SU-DHL-6 (cell line): ENCODE results near the gene FOXR1.

Experiments
- H2AFZ ChIP-seq: fragments of 200-600 bp; sonication (generic); 2 replicates; pipeline ENCODE4 v1.6.1; 2014; ENCODE audit warnings: low read depth, mild to moderate bottlenecking, moderate library complexity, mixed read lengths, antibody characterized with exemption, low read length; ENCODE audit not compliant: severe bottlenecking
- H3F3A ChIP-seq: fragments of 200-600 bp; shearing (Covaris generic); 2 replicates; pipeline ENCODE4 v1.6.0; 2016; ENCODE audit warnings: antibody characterized with exemption, mild to moderate bottlenecking; ENCODE audit not compliant: insufficient read depth
- H3K27ac ChIP-seq: fragments of 200-600 bp; sonication (generic); 2 replicates; pipeline ENCODE4 v1.5.1; 2016; ENCODE audit warnings: low read depth, mild to moderate bottlenecking, low read length, moderate library complexity, mixed read lengths
- H3K27me3 ChIP-seq: fragments of 200-600 bp; sonication (generic), shearing (Covaris generic); 2 replicates; pipeline ENCODE4 v1.6.0; 2014; ENCODE audit warnings: mild to moderate bottlenecking, low read length
- H3K36me3 ChIP-seq: fragments of 200-600 bp; sonication (generic); 2 replicates; pipeline ENCODE4 v1.6.1; 2014; ENCODE audit warnings: mild to moderate bottlenecking, low read length, mixed read lengths
- H3K4me2 ChIP-seq: fragments of 300-600, 200-600 bp; shearing (Covaris generic), sonication (generic); 2 replicates; pipeline ENCODE4 v1.6.0; 2014; ENCODE audit warnings: low read length, low read depth, mild to moderate bottlenecking; ENCODE audit not compliant: poor library complexity, severe bottlenecking
- H3K4me3 ChIP-seq: fragments of 200-600 bp; sonication (generic); 2 replicates; pipeline ENCODE4 v1.5.1; 2014; ENCODE audit warnings: antibody characterized with exemption, low read length, mild to moderate bottlenecking, mixed read lengths; ENCODE audit not compliant: insufficient read depth, poor library complexity, severe bottlenecking
- H3K79me2 ChIP-seq: fragments of 200-600 bp; sonication (generic); 2 replicates; pipeline ENCODE4 v1.6.1; 2014; ENCODE audit warnings: mild to moderate bottlenecking, low read length, moderate library complexity; ENCODE audit not compliant: insufficient read depth
- H3K9ac ChIP-seq: fragments of 200-600 bp; sonication (generic); 2 replicates; pipeline ENCODE4 v1.7.0; 2014; ENCODE audit warnings: mild to moderate bottlenecking, low read length
- H3K9me2 ChIP-seq: fragments of 200-600 bp; sonication (generic); replicated peaks from 2 replicates; pipeline ENCODE4 v1.6.1; 2014; ENCODE audit warnings: low read length; ENCODE audit not compliant: insufficient read depth
- H3K9me3 ChIP-seq: fragments of 200-600 bp; sonication (generic); 2 replicates; pipeline ENCODE4 v1.6.1; 2014; ENCODE audit warnings: low read length, mixed read lengths; ENCODE audit not compliant: insufficient read depth
- H4K20me1 ChIP-seq: fragments of 200-600 bp; sonication (generic); 2 replicates; pipeline ENCODE4 v1.6.1; 2014; ENCODE audit warnings: low read depth, mild to moderate bottlenecking, antibody characterized with exemption, low read length, moderate library complexity, mixed read lengths
- CTCF ChIP-seq: fragments of 200-600 bp; sonication (generic); IDR thresholded peaks from one replicate; pipeline ENCODE4 v1.5.1; 2017; ENCODE audit warnings: antibody characterized with exemption, mild to moderate bottlenecking, low read length, moderate library complexity; ENCODE audit not compliant: insufficient read depth, poor library complexity, severe bottlenecking
- EZH2phosphoT487 ChIP-seq: fragments of 200-600 bp; sonication (generic), shearing (Covaris generic); conservative IDR thresholded peaks from 2 replicates; pipeline ENCODE4 v1.6.1; 2018; ENCODE audit warnings: mild to moderate bottlenecking, antibody characterized with exemption, low read length, moderate library complexity, mixed read lengths

FOXR1 gene

GRCh38 chr11:118939953-118940598, 31.5 kb upstream of the FOXR1 start:
- H3K9me3 ChIP-seq: no peaks in the 10 kb centered on the region
- no peak overlapping the region for H3K9ac ChIP-seq
- no peaks in the 10 kb centered on the region for H4K20me1 ChIP-seq
- no peaks in the 10 kb centered on the region for H3K27me3 ChIP-seq
- no peaks in the 10 kb centered on the region for H3K36me3 ChIP-seq
- H3K9me2 ChIP-seq: no peaks in the 10 kb centered on the region
- H3K4me2 ChIP-seq: no peak overlapping the region
- H3K4me3 ChIP-seq: no peak overlapping the region
- no peak overlapping the region for H3K27ac ChIP-seq
- H3F3A ChIP-seq: no peaks in the 10 kb centered on the region
- no peak overlapping the region for H2AFZ ChIP-seq
- H3K79me2 ChIP-seq: no peaks in the 10 kb centered on the region
- TF ChIP-seq CTCF (no peak), EZH2phosphoT487 (no peak)

- Histone ChIP-seq H4K20me1 (no peaks in the 10 kb centered on the region), H3F3A (no peaks in the 10 kb centered on the region), H3K4me2 (no peak overlapping the region), H3K9me3 (no peaks in the 10 kb centered on the region), H2AFZ (no peak overlapping the region), H3K4me3 (no peak overlapping the region), H3K9me2 (no peaks in the 10 kb centered on the region), H3K27me3 (no peaks in the 10 kb centered on the region), H3K36me3 (no peaks in the 10 kb centered on the region), H3K9ac (no peak overlapping the region), H3K27ac (no peak overlapping the region), H3K79me2 (no peaks in the 10 kb centered on the region)
- TF ChIP-seq CTCF (no peak), EZH2phosphoT487 (no peak)
Measured at GRCh38 chr11:118947091-118947490, 24.5 kb upstream of the FOXR1 start.

GRCh38 chr11:118948000-118948399, 23.6 kb upstream of the FOXR1 start:
- Histone ChIP-seq H2AFZ (no peak overlapping the region), H3K27ac (no peak overlapping the region)
- TF ChIP-seq EZH2phosphoT487 (no peak), CTCF (no peak)

More at GRCh38 chr11:118948000-118948399, 23.6 kb upstream of the FOXR1 start:
- Histone ChIP-seq H3K4me3 (no peak overlapping the region), H3K79me2 (no peaks in the 10 kb centered on the region), H4K20me1 (no peaks in the 10 kb centered on the region), H3K36me3 (no peaks in the 10 kb centered on the region), H3K9me2 (no peaks in the 10 kb centered on the region), H3K9me3 (no peaks in the 10 kb centered on the region), H3K4me2 (no peak overlapping the region), H3K9ac (no peak overlapping the region), H3F3A (no peaks in the 10 kb centered on the region), H3K27me3 (no peaks in the 10 kb centered on the region)
